Hepatocyte (in vitro differentiated cells): ENCODE data around the gene ACE. TPM values are rescaled to one million over a fixed set of nuclear protein-coding genes. Genes with fewer than 3 reads are reported as not detected.

Source experiments
- DNase-seq: peaks from one replicate; pipeline ENCODE4 v3.0.0-alpha.2; 2016; ENCODE audit warnings: low spot score
- H2AFZ ChIP-seq: fragments of 200-600 bp; sonication (generic); 2 replicates; pipeline ENCODE4 v1.6.0; 2016; ENCODE audit warnings: antibody characterized with exemption, mild to moderate bottlenecking
- H3K27ac ChIP-seq: fragments of 200-600 bp; sonication (generic); 2 replicates; pipeline ENCODE4 v1.5.1; 2016; ENCODE audit warnings: mild to moderate bottlenecking
- H3K27me3 ChIP-seq: fragments of 200-600 bp; sonication (generic); 2 replicates; pipeline ENCODE4 v1.6.1; 2016
- H3K36me3 ChIP-seq: fragments of 200-600 bp; sonication (generic); replicated peaks from 2 replicates; pipeline ENCODE4 v1.5.1; 2016; ENCODE audit warnings: low read depth; ENCODE audit not compliant: insufficient read depth
- H3K4me1 ChIP-seq: fragments of 200-600 bp; sonication (generic); 2 replicates; pipeline ENCODE4 v1.5.1; 2016; ENCODE audit warnings: mild to moderate bottlenecking, moderate library complexity; ENCODE audit not compliant: insufficient read depth
- H3K4me2 ChIP-seq: fragments of 200-600 bp; sonication (generic); 2 replicates; pipeline ENCODE4 v1.6.0; 2016
- H3K4me3 ChIP-seq: fragments of 200-600 bp; sonication (generic); 2 replicates; pipeline ENCODE4 v1.5.1; 2016; ENCODE audit warnings: mild to moderate bottlenecking
- H3K79me2 ChIP-seq: fragments of 200-600 bp; sonication (generic); 2 replicates; pipeline ENCODE4 v1.6.0; 2017; ENCODE audit warnings: mild to moderate bottlenecking
- H3K9me2 ChIP-seq: fragments of 200-600 bp; sonication (generic); replicated peaks from 2 replicates; pipeline ENCODE4 v1.6.0; 2017; ENCODE audit warnings: mild to moderate bottlenecking; ENCODE audit not compliant: insufficient read depth
- H3K9me3 ChIP-seq: fragments of 200-600 bp; sonication (generic); 2 replicates; pipeline ENCODE4 v1.5.1; 2016; ENCODE audit warnings: low read depth, mild to moderate bottlenecking
- H4K20me1 ChIP-seq: fragments of 200-600 bp; sonication (generic); 2 replicates; pipeline ENCODE4 v1.6.0; 2016; ENCODE audit warnings: mild to moderate bottlenecking; ENCODE audit not compliant: insufficient read depth, poor library complexity, severe bottlenecking
- EZH2 ChIP-seq: fragments of 200-600 bp; sonication (generic); IDR thresholded peaks from 2 replicates; pipeline ENCODE4 v1.6.1; 2016; ENCODE audit warnings: antibody characterized with exemption, mild to moderate bottlenecking, borderline replicate concordance
- EZH2phosphoT487 ChIP-seq: fragments of 200-600 bp; sonication (generic); IDR thresholded peaks from one replicate; pipeline ENCODE4 v1.6.1; 2018; ENCODE audit warnings: antibody characterized with exemption, mild to moderate bottlenecking, low read depth, moderate library complexity; ENCODE audit not compliant: unreplicated experiment, severe bottlenecking
- WGBS: methylation state at CpG from one replicate; pipeline ENCODE4 v1.1.6; 2016; ENCODE audit warnings: low lambda C conversion rate; ENCODE audit errors: missing lambda C conversion rate; 5-methylcytosine and 5-hydroxymethylcytosine counted together
- polyA plus RNA-seq: library from polyadenylated mRNA; unstranded; fragments of >200 nt; fragmentation: Nextera tagmentation; extraction: Ambion mirVana; gene quantifications from 2 replicates; pipeline ENCODE4 v1.2.1, GENCODE V29; 2016
- total RNA-seq: library from RNA; depleted of rRNA; stranded (reverse); fragments of >200 nt; gene quantifications from 2 replicates; pipeline ENCODE4 v1.2.3, GENCODE V29; 2014
- TF ChIP-seq, protein P1 (sequence below): fragments of 200-600 bp; sonication (generic); IDR thresholded peaks from 2 replicates; pipeline ENCODE4 v1.5.1; 2016; ENCODE audit warnings: antibody characterized with exemption, mild to moderate bottlenecking; ENCODE audit not compliant: poor library complexity

Gene ACE
- total and polyA plus RNA-seq, 2 experiments from 2014 or later, result 7.2 to 8.0 TPM

DNA sequence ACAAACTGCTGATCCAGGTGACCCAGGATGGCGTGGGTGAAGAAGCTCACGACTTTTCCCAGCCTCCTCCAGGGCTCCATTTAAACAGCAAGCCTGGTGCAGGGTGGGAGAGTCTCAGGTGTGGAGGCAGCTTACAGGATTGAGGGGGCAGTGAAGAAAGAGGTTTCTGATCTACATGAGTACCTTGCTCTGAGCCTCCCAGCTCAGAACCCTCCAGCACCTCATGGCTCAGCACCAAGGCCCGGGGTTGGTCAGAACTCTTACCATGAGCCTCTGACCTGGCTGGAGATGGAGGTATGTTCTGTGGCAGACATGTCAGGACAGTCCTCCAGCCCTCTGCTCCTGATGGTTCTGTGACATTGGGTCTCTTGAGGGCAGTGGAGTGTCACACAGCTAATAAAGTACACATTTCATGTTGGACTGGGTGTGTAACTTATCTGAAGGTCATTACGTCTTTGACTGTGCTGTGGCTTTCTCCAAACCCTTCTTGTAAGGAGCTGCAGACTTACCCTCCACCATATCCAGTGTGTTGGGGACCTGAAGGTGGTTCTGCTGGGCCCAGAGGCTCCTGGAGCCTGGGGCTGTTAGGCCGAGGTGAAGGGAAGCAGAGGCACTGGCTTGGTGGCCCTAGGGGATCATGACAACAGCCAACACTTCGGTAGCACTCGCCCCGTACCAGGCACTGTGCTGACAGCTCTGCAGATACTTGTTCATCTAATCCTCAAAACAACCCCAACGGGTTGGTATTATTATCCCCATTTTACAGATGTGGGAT, 69.6 kb downstream of the ACE start:
- Histone ChIP-seq H3K9me3 (no peaks in the 10 kb centered on the region), H4K20me1 (peaks cover 3% of the 10 kb centered on the region)
- 86% methylated on average over 9 of the region's 9 CpGs for WGBS

DNA sequence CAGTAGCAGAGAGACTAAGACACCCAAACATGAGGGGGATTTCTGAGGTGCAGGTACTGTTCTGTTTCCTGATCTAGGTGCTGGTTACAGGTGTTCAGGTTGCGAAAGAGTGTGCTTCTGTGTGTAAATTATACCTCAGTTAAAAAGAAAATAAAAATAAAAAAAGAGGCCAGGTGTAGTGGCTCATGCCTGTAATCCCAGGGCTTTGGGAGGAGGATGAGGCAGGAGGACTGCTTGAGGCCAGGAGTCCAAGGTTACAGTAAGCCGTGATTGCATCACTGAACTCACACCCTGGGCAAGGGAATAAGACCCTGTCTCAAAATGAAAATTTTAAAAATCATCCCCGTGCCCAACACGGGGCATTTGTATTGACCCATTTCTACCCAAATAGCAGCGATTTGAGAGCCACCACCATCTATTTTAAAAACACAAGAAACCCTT, 70.2 kb downstream of the ACE start:
- peaks cover 8% of the 10 kb centered on the region for H4K20me1 ChIP-seq
- H3K27ac ChIP-seq, result no peak overlapping the region
- H3K4me2 ChIP-seq, result no peak overlapping the region
- H3K9me3 ChIP-seq, result no peaks in the 10 kb centered on the region
- no peaks in the 10 kb centered on the region for H3K36me3 ChIP-seq
- H3K79me2 ChIP-seq, result peaks cover 23% of the 10 kb centered on the region
- H2AFZ ChIP-seq, result no peak overlapping the region
- H3K9me2 ChIP-seq, result no peaks in the 10 kb centered on the region
- WGBS, result 69% methylated on average over 5 of the region's 5 CpGs
- H3K4me3 ChIP-seq, result no peak overlapping the region
- H3K27me3 ChIP-seq, result no peaks in the 10 kb centered on the region
- TF ChIP-seq, protein P1, sequence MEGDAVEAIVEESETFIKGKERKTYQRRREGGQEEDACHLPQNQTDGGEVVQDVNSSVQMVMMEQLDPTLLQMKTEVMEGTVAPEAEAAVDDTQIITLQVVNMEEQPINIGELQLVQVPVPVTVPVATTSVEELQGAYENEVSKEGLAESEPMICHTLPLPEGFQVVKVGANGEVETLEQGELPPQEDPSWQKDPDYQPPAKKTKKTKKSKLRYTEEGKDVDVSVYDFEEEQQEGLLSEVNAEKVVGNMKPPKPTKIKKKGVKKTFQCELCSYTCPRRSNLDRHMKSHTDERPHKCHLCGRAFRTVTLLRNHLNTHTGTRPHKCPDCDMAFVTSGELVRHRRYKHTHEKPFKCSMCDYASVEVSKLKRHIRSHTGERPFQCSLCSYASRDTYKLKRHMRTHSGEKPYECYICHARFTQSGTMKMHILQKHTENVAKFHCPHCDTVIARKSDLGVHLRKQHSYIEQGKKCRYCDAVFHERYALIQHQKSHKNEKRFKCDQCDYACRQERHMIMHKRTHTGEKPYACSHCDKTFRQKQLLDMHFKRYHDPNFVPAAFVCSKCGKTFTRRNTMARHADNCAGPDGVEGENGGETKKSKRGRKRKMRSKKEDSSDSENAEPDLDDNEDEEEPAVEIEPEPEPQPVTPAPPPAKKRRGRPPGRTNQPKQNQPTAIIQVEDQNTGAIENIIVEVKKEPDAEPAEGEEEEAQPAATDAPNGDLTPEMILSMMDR, result no peak
- TF ChIP-seq EZH2phosphoT487 (no peak), EZH2 (no peak)
- peaks cover 4% of the 10 kb centered on the region for H3K4me1 ChIP-seq
- DNase-seq, result no peak

More for the DNA sequence above, 69.6 kb downstream of the ACE start:
- Histone ChIP-seq H3K4me3 (no peak overlapping the region), H3K36me3 (no peaks in the 10 kb centered on the region), H3K79me2 (peaks cover 18% of the 10 kb centered on the region), H3K4me1 (peaks cover 4% of the 10 kb centered on the region), H3K4me2 (no peak overlapping the region), H3K27ac (no peak overlapping the region), H2AFZ (no peak overlapping the region), H3K9me2 (no peaks in the 10 kb centered on the region), H3K27me3 (no peaks in the 10 kb centered on the region)
- DNase-seq, result peak; percentile 2
- TF ChIP-seq, protein P1, result no peak
- no peak for TF ChIP-seq EZH2
- no peak for TF ChIP-seq EZH2phosphoT487

Other genes with a start within 250 kb of the ACE start
- gene CYB561, start 30.8 kb upstream of the ACE start, total RNA-seq, result 12.9 and 15.1 TPM in 2 replicates
- 20.2 and 20.6 TPM in 2 replicates for gene CYB561, start 30.8 kb upstream of the ACE start, polyA plus RNA-seq
- gene KCNH6, start 46.3 kb downstream of the ACE start, total RNA-seq, result 0.28 and 0.33 TPM in 2 replicates
- gene KCNH6, start 46.3 kb downstream of the ACE start, polyA plus RNA-seq, result 0.36 TPM in 1 of 2 replicates, not detected in the other
- gene DCAF7, start 73.4 kb downstream of the ACE start, total RNA-seq, result 47.6 and 53.0 TPM in 2 replicates
- gene DCAF7, start 73.4 kb downstream of the ACE start, polyA plus RNA-seq, result 56.5 and 57.2 TPM in 2 replicates
- gene TACO1, start 123.8 kb downstream of the ACE start, total RNA-seq, result 17.0 and 20.2 TPM in 2 replicates
- gene TACO1, start 123.8 kb downstream of the ACE start, polyA plus RNA-seq, result 23.8 and 32.2 TPM in 2 replicates
- 13.4 and 15.6 TPM in 2 replicates for gene MAP3K3, start 145.4 kb downstream of the ACE start, total RNA-seq
- gene MAP3K3, start 145.4 kb downstream of the ACE start, polyA plus RNA-seq, result 15.3 and 15.5 TPM in 2 replicates
- 14.5 and 20.7 TPM in 2 replicates for gene LIMD2, start 223.1 kb downstream of the ACE start, total RNA-seq
- gene LIMD2, start 223.1 kb downstream of the ACE start, polyA plus RNA-seq, result 31.1 and 35.3 TPM in 2 replicates